ENCODE data around the gene NDUFAF5.
"Not testable (repeated sequence)": the region's sequence is repeated elsewhere in the genome, so short reads cannot be mapped to it uniquely, and the experiment has no call there.

NDUFAF5 gene

GRCh38 chr20:13744352-13744751 lies 40.5 kb upstream of the NDUFAF5 start:
- Histone ChIP-seq H3K9me3 (ENCODE audit: insufficient read depth, low read length) (peaks cover 7% of the 10 kb centered on the region; the same call in 1 of the 2 replicates), H3K4me3 (ENCODE audit: insufficient read length, low read depth) (no peak overlapping the region), H3K27me3 (ENCODE audit: insufficient read depth, insufficient read length) (no peaks in the 10 kb centered on the region), H3K36me3 (ENCODE audit: insufficient read depth, insufficient read length, low read length) (peaks cover 11% of the 10 kb centered on the region), H3K9ac (ENCODE audit: insufficient read length, low read depth) (no peak overlapping the region), H3K4me1 (ENCODE audit: insufficient read depth, insufficient read length) (no peaks in the 10 kb centered on the region)
- no peak for DNase-seq (ENCODE audit: low read depth, low spot score)
- TF ChIP-seq SUZ12 (IDR thresholded peaks at IDR 0.05; ENCODE audit: extremely low read depth, insufficient read depth, insufficient read length) (no peak), ZNF274 (IDR thresholded peaks at IDR 0.05; ENCODE audit: low read depth, low read length) (no peak), YY1 (IDR thresholded peaks at IDR 0.05; ENCODE audit: insufficient read depth, insufficient read length) (no peak)

GRCh38 chr20:13745784-13746183 lies 39.0 kb upstream of the NDUFAF5 start:
- peaks cover 13% of the 10 kb centered on the region for H3K36me3 ChIP-seq (ENCODE audit: insufficient read depth, insufficient read length, low read length)
- DNase-seq (ENCODE audit: low read depth, low spot score) = no peak
- TF ChIP-seq YY1 (IDR thresholded peaks at IDR 0.05; ENCODE audit: insufficient read depth, insufficient read length) (no peak), ZNF274 (IDR thresholded peaks at IDR 0.05; ENCODE audit: low read depth, low read length) (no peak), SUZ12 (IDR thresholded peaks at IDR 0.05; ENCODE audit: extremely low read depth, insufficient read depth, insufficient read length) (no peak)
- no peak overlapping the region for H3K4me3 ChIP-seq (ENCODE audit: insufficient read length, low read depth)
- H3K9ac ChIP-seq (ENCODE audit: insufficient read length, low read depth) = no peak overlapping the region
- H3K9me3 ChIP-seq (ENCODE audit: insufficient read depth, low read length) = 0 out of 2 replicates have a peak, but pooled peaks cover 3% of the 10 kb centered on the region
- H3K27me3 ChIP-seq (ENCODE audit: insufficient read depth, insufficient read length) = no peaks in the 10 kb centered on the region
- H3K4me1 ChIP-seq (ENCODE audit: insufficient read depth, insufficient read length) = no peaks in the 10 kb centered on the region

GRCh38 chr20:13749811-13750210 lies 35.0 kb upstream of the NDUFAF5 start:
- Histone ChIP-seq H3K36me3 (ENCODE audit: insufficient read depth, insufficient read length, low read length) (peaks cover 20% of the 10 kb centered on the region), H3K4me3 (ENCODE audit: insufficient read length, low read depth) (no peak overlapping the region), H3K9ac (ENCODE audit: insufficient read length, low read depth) (no peak overlapping the region), H3K9me3 (ENCODE audit: insufficient read depth, low read length) (no peaks in the 10 kb centered on the region), H3K4me1 (ENCODE audit: insufficient read depth, insufficient read length) (no peaks in the 10 kb centered on the region), H3K27me3 (ENCODE audit: insufficient read depth, insufficient read length) (no peaks in the 10 kb centered on the region)
- DNase-seq (ENCODE audit: low read depth, low spot score) = no peak
- TF ChIP-seq YY1 (IDR thresholded peaks at IDR 0.05; ENCODE audit: insufficient read depth, insufficient read length) = no peak
- TF ChIP-seq SUZ12 (IDR thresholded peaks at IDR 0.05; ENCODE audit: extremely low read depth, insufficient read depth, insufficient read length) = no peak
- TF ChIP-seq ZNF274 (IDR thresholded peaks at IDR 0.05; ENCODE audit: low read depth, low read length) = no peak

- Histone ChIP-seq H3K9me3 (ENCODE audit: insufficient read depth, low read length) (no peaks in the 10 kb centered on the region), H3K27me3 (ENCODE audit: insufficient read depth, insufficient read length) (no peaks in the 10 kb centered on the region), H3K9ac (ENCODE audit: insufficient read length, low read depth) (no peak overlapping the region), H3K36me3 (ENCODE audit: insufficient read depth, insufficient read length, low read length) (peaks cover 55% of the 10 kb centered on the region), H3K4me3 (ENCODE audit: insufficient read length, low read depth) (no peak overlapping the region), H3K4me1 (ENCODE audit: insufficient read depth, insufficient read length) (no peaks in the 10 kb centered on the region)
- TF ChIP-seq SUZ12 (IDR thresholded peaks at IDR 0.05; ENCODE audit: extremely low read depth, insufficient read depth, insufficient read length) (no peak), ZNF274 (IDR thresholded peaks at IDR 0.05; ENCODE audit: low read depth, low read length) (no peak), YY1 (IDR thresholded peaks at IDR 0.05; ENCODE audit: insufficient read depth, insufficient read length) (no peak)
- DNase-seq (ENCODE audit: low read depth, low spot score) = no peak
These were observed 31.3 kb upstream of the NDUFAF5 start for GRCh38 chr20:13753436-13754036.

GRCh38 chr20:13755809-13756208 lies 29.0 kb upstream of the NDUFAF5 start:
- H3K36me3 ChIP-seq (ENCODE audit: insufficient read depth, insufficient read length, low read length) = peaks cover 67% of the 10 kb centered on the region
- H3K4me3 ChIP-seq (ENCODE audit: insufficient read length, low read depth) = no peak overlapping the region
- H3K9me3 ChIP-seq (ENCODE audit: insufficient read depth, low read length) = peaks cover 7% of the 10 kb centered on the region; the same call in 1 of the 2 replicates
- TF ChIP-seq ZNF274 (IDR thresholded peaks at IDR 0.05; ENCODE audit: low read depth, low read length) (no peak), YY1 (IDR thresholded peaks at IDR 0.05; ENCODE audit: insufficient read depth, insufficient read length) (no peak), SUZ12 (IDR thresholded peaks at IDR 0.05; ENCODE audit: extremely low read depth, insufficient read depth, insufficient read length) (no peak)
- H3K9ac ChIP-seq (ENCODE audit: insufficient read length, low read depth) = no peak overlapping the region
- DNase-seq (ENCODE audit: low read depth, low spot score) = no peak
- no peaks in the 10 kb centered on the region for H3K4me1 ChIP-seq (ENCODE audit: insufficient read depth, insufficient read length)
- H3K27me3 ChIP-seq (ENCODE audit: insufficient read depth, insufficient read length) = no peaks in the 10 kb centered on the region

GRCh38 chr20:13756551-13756950 lies 28.3 kb upstream of the NDUFAF5 start:
- Histone ChIP-seq H3K4me3 (ENCODE audit: insufficient read length, low read depth) (no peak overlapping the region), H3K9me3 (ENCODE audit: insufficient read depth, low read length) (peaks cover 10% of the 10 kb centered on the region), H3K36me3 (ENCODE audit: insufficient read depth, insufficient read length, low read length) (peaks cover 63% of the 10 kb centered on the region), H3K27me3 (ENCODE audit: insufficient read depth, insufficient read length) (no peaks in the 10 kb centered on the region), H3K4me1 (ENCODE audit: insufficient read depth, insufficient read length) (no peaks in the 10 kb centered on the region), H3K9ac (ENCODE audit: insufficient read length, low read depth) (no peak overlapping the region)
- TF ChIP-seq ZNF274 (IDR thresholded peaks at IDR 0.05; ENCODE audit: low read depth, low read length) (no peak), SUZ12 (IDR thresholded peaks at IDR 0.05; ENCODE audit: extremely low read depth, insufficient read depth, insufficient read length) (no peak), YY1 (IDR thresholded peaks at IDR 0.05; ENCODE audit: insufficient read depth, insufficient read length) (no peak)
- DNase-seq (ENCODE audit: low read depth, low spot score) = no peak

- H3K4me1 ChIP-seq (ENCODE audit: insufficient read depth, insufficient read length) = no peaks in the 10 kb centered on the region
- no peak for DNase-seq (ENCODE audit: low read depth, low spot score)
- no peak overlapping the region for H3K4me3 ChIP-seq (ENCODE audit: insufficient read length, low read depth)
- no peak overlapping the region for H3K9ac ChIP-seq (ENCODE audit: insufficient read length, low read depth)
- TF ChIP-seq ZNF274 (IDR thresholded peaks at IDR 0.05; ENCODE audit: low read depth, low read length) (no peak), YY1 (IDR thresholded peaks at IDR 0.05; ENCODE audit: insufficient read depth, insufficient read length) (no peak), SUZ12 (IDR thresholded peaks at IDR 0.05; ENCODE audit: extremely low read depth, insufficient read depth, insufficient read length) (no peak)
- peaks cover 75% of the 10 kb centered on the region for H3K36me3 ChIP-seq (ENCODE audit: insufficient read depth, insufficient read length, low read length)
- H3K27me3 ChIP-seq (ENCODE audit: insufficient read depth, insufficient read length) = no peaks in the 10 kb centered on the region
- peaks cover 19% of the 10 kb centered on the region for H3K9me3 ChIP-seq (ENCODE audit: insufficient read depth, low read length)
These were observed 25.9 kb upstream of the NDUFAF5 start for GRCh38 chr20:13758884-13759283.

- not testable (repeated sequence) for H3K4me3 ChIP-seq (ENCODE audit: insufficient read length, low read depth); H3K9ac ChIP-seq (ENCODE audit: insufficient read length, low read depth); DNase-seq (ENCODE audit: low read depth, low spot score); H3K27me3 ChIP-seq (ENCODE audit: insufficient read depth, insufficient read length); H3K4me1 ChIP-seq (ENCODE audit: insufficient read depth, insufficient read length)
- H3K9me3 ChIP-seq (ENCODE audit: insufficient read depth, low read length) = peaks cover 20% of the 10 kb centered on the region
- H3K36me3 ChIP-seq (ENCODE audit: insufficient read depth, insufficient read length, low read length) = peaks cover 75% of the 10 kb centered on the region
These were observed 24.3 kb upstream of the NDUFAF5 start for GRCh38 chr20:13760451-13760946.
